GM18499 (cell line): ENCODE results near the gene ZMYND8.
"Not testable (repeated sequence)": the region's sequence is repeated elsewhere in the genome, so short reads cannot be mapped to it uniquely, and the experiment has no call there.

Source experiments
- ATAC-seq: cut with Tn5 transposase; IDR thresholded peaks from one replicate; pipeline ENCODE4 v1.9.1; 2021; ENCODE audit warnings: moderate number of reproducible peaks; ENCODE audit not compliant: insufficient read depth, unreplicated experiment

Gene ZMYND8

GRCh38 chr20:47195573-47195972 lies 160.9 kb downstream of the ZMYND8 start:
- ATAC-seq = no peak

GRCh38 chr20:47191956-47192355 lies 164.5 kb downstream of the ZMYND8 start:
- no peak for ATAC-seq

- no peak for ATAC-seq
These were observed 165.3 kb downstream of the ZMYND8 start for GRCh38 chr20:47191074-47191673.

- no peak for ATAC-seq
These were observed 167.4 kb downstream of the ZMYND8 start for GRCh38 chr20:47189060-47189459.

GRCh38 chr20:47188540-47188939 lies 168.0 kb downstream of the ZMYND8 start:
- ATAC-seq = no peak

- ATAC-seq = no peak
These were observed 168.9 kb downstream of the ZMYND8 start for GRCh38 chr20:47187450-47188195.

GRCh38 chr20:47183367-47183766 lies 173.1 kb downstream of the ZMYND8 start:
- no peak for ATAC-seq

GRCh38 chr20:47181056-47181862 lies 175.2 kb downstream of the ZMYND8 start:
- ATAC-seq = no peak

GRCh38 chr20:47179267-47179666 lies 177.2 kb downstream of the ZMYND8 start:
- ATAC-seq = no peak

- ATAC-seq = no peak
These were observed 177.6 kb downstream of the ZMYND8 start for GRCh38 chr20:47178851-47179250.

GRCh38 chr20:47178277-47178676 lies 178.2 kb downstream of the ZMYND8 start:
- ATAC-seq = no peak

GRCh38 chr20:47176217-47176616 lies 180.3 kb downstream of the ZMYND8 start:
- not testable (repeated sequence) for ATAC-seq

- ATAC-seq = no peak
These were observed 181.0 kb downstream of the ZMYND8 start for GRCh38 chr20:47175493-47175892.

- ATAC-seq = no peak
These were observed 181.8 kb downstream of the ZMYND8 start for GRCh38 chr20:47174456-47175243.

- ATAC-seq = no peak
These were observed 182.8 kb downstream of the ZMYND8 start for GRCh38 chr20:47173596-47174216.

GRCh38 chr20:47172579-47172978 lies 183.9 kb downstream of the ZMYND8 start:
- no peak for ATAC-seq

- no peak for ATAC-seq
These were observed 188.7 kb downstream of the ZMYND8 start for GRCh38 chr20:47167846-47168245.

- no peak for ATAC-seq
These were observed 191.1 kb downstream of the ZMYND8 start for GRCh38 chr20:47165376-47165865.

GRCh38 chr20:47164140-47164539 lies 192.4 kb downstream of the ZMYND8 start:
- no peak for ATAC-seq

- ATAC-seq = no peak
These were observed 195.1 kb downstream of the ZMYND8 start for GRCh38 chr20:47161411-47161810.
